H9 (cell line): ENCODE measurements around the gene DBNDD2. TPM values are rescaled to one million over a fixed set of nuclear protein-coding genes. Genes with fewer than 3 reads are reported as not detected.

Experiments used
- DNase-seq: peaks from one replicate; pipeline ENCODE4 v3.0.0-alpha.2; 2017
- H2AFZ ChIP-seq: one replicate; pipeline ENCODE4 v1.6.1; 2013; ENCODE audit warnings: mild to moderate bottlenecking, low read length, control low read depth, moderate library complexity
- H2AK5ac ChIP-seq: 2 replicates; pipeline ENCODE4 v1.6.1; 2013; ENCODE audit warnings: low read length, control low read depth, mixed read lengths; ENCODE audit not compliant: insufficient read length
- H2BK120ac ChIP-seq: one replicate; pipeline ENCODE4 v1.6.1; 2013; ENCODE audit warnings: low read depth, mild to moderate bottlenecking, low read length, control low read depth, inconsistent platforms; ENCODE audit not compliant: poor library complexity, severe bottlenecking
- H2BK12ac ChIP-seq: 2 replicates; pipeline ENCODE4 v1.6.1; 2013; ENCODE audit warnings: low read length, control low read depth, mixed read lengths, low read depth; ENCODE audit not compliant: insufficient read length
- H2BK15ac ChIP-seq: 2 replicates; pipeline ENCODE4 v1.6.1; 2013; ENCODE audit warnings: low read depth, low read length, control low read depth
- H2BK20ac ChIP-seq: one replicate; pipeline ENCODE4 v1.6.1; 2013; ENCODE audit warnings: low read depth, mild to moderate bottlenecking, low read length, control low read depth, inconsistent platforms; ENCODE audit not compliant: poor library complexity, severe bottlenecking
- H2BK5ac ChIP-seq: 2 replicates; pipeline ENCODE4 v1.6.1; 2013; ENCODE audit warnings: low read length, control low read depth, mixed read lengths; ENCODE audit not compliant: insufficient read length
- H3K14ac ChIP-seq: 2 replicates; pipeline ENCODE4 v1.6.1; 2013; ENCODE audit warnings: low read length, control low read depth; ENCODE audit not compliant: insufficient read depth
- H3K18ac ChIP-seq: 2 replicates; pipeline ENCODE4 v1.6.1; 2013; ENCODE audit warnings: low read depth, mild to moderate bottlenecking, mixed read lengths, low read length, control low read depth; ENCODE audit not compliant: insufficient read length
- H3K23ac ChIP-seq: 2 replicates; pipeline ENCODE4 v1.6.1; 2013; ENCODE audit warnings: low read length, control low read depth, mixed read lengths, low read depth; ENCODE audit not compliant: insufficient read length
- H3K23me2 ChIP-seq: 2 replicates; pipeline ENCODE4 v1.6.1; 2013; ENCODE audit warnings: low read depth, mild to moderate bottlenecking, mixed read lengths, low read length, control low read depth; ENCODE audit not compliant: insufficient read length, poor library complexity, severe bottlenecking
- H3K27ac ChIP-seq: 2 replicates; pipeline ENCODE4 v1.5.1; 2013; ENCODE audit warnings: low read length, control low read depth, mixed read lengths, low read depth; ENCODE audit not compliant: insufficient read length
- H3K27me3 ChIP-seq: 2 replicates; pipeline ENCODE4 v1.6.1; 2013; ENCODE audit warnings: low read length, control low read depth, inconsistent platforms; ENCODE audit not compliant: insufficient read depth
- H3K4ac ChIP-seq: 2 replicates; pipeline ENCODE4 v1.6.1; 2013; ENCODE audit warnings: low read depth, mild to moderate bottlenecking, control low read depth, inconsistent platforms, low read length, moderate library complexity
- H3K4me1 ChIP-seq: 2 replicates; pipeline ENCODE4 v1.6.1; 2013; ENCODE audit warnings: low read length, control low read depth, inconsistent platforms; ENCODE audit not compliant: insufficient read depth
- H3K4me2 ChIP-seq: 2 replicates; pipeline ENCODE4 v1.6.1; 2013; ENCODE audit warnings: low read length, control low read depth, mixed read lengths; ENCODE audit not compliant: insufficient read length, insufficient read depth
- H3K56ac ChIP-seq: 2 replicates; pipeline ENCODE4 v1.6.1; 2013; ENCODE audit warnings: low read depth, mild to moderate bottlenecking, mixed read lengths, low read length, control low read depth; ENCODE audit not compliant: insufficient read length
- H3K79me1 ChIP-seq: 2 replicates; pipeline ENCODE4 v1.6.1; 2013; ENCODE audit warnings: low read depth, mild to moderate bottlenecking, moderate library complexity, low read length, control low read depth, inconsistent platforms; ENCODE audit not compliant: insufficient read depth, poor library complexity, severe bottlenecking
- H3K79me2 ChIP-seq: 2 replicates; pipeline ENCODE4 v1.6.1; 2013; ENCODE audit warnings: low read length, control low read depth, inconsistent platforms; ENCODE audit not compliant: insufficient read depth
- H3K9ac ChIP-seq: 2 replicates; pipeline ENCODE4 v1.6.1; 2013; ENCODE audit warnings: low read length, control low read depth, mixed read lengths; ENCODE audit not compliant: insufficient read length; ENCODE audit errors: extremely low read depth
- H3K9me3 ChIP-seq: one replicate; pipeline ENCODE4 v1.6.1; 2013; ENCODE audit warnings: low read depth, low read length, inconsistent platforms; ENCODE audit not compliant: control insufficient read depth
- H3T11ph ChIP-seq: one replicate; pipeline ENCODE4 v1.6.1; 2013; ENCODE audit warnings: mild to moderate bottlenecking, low read length, control low read depth, inconsistent platforms
- H4K20me1 ChIP-seq: one replicate; pipeline ENCODE4 v1.6.1; 2013; ENCODE audit not compliant: control insufficient read depth, insufficient read length, insufficient read depth
- H4K5ac ChIP-seq: 2 replicates; pipeline ENCODE4 v1.6.1; 2013; ENCODE audit warnings: low read depth, mild to moderate bottlenecking, mixed read lengths, low read length, control low read depth; ENCODE audit not compliant: insufficient read length
- H4K8ac ChIP-seq: replicated peaks from 2 replicates; pipeline ENCODE4 v1.6.1; 2013; ENCODE audit warnings: low read length, control low read depth, mixed read lengths, low read depth; ENCODE audit not compliant: insufficient read length
- H4K91ac ChIP-seq: 2 replicates; pipeline ENCODE4 v1.6.1; 2013; ENCODE audit warnings: low read depth, mild to moderate bottlenecking, moderate library complexity, mixed read lengths, low read length, control low read depth; ENCODE audit not compliant: insufficient read length
- H3K27ac Mint-ChIP-seq, 3 experiments: 2 replicates in 2 of 3; 3 replicates in 1 of 3; pipeline ENCODE4 v1.8.0; 2020 to 2021; ENCODE audit warnings: mixed read lengths in 3 of 3, mild to moderate bottlenecking in 1 of 3, moderate library complexity in 1 of 3
- H3K27me3 Mint-ChIP-seq: 2 replicates; pipeline ENCODE4 v1.8.0; 2021; ENCODE audit warnings: low read depth, mild to moderate bottlenecking, moderate library complexity, mixed read lengths
- H3K36me3 Mint-ChIP-seq, 3 experiments: 2 replicates in 2 of 3; 3 replicates in 1 of 3; pipeline ENCODE4 v1.8.0; 2020 to 2021; ENCODE audit warnings: low read depth in 3 of 3, mixed read lengths in 3 of 3; ENCODE audit not compliant: insufficient read depth in 1 of 3
- H3K4me1 Mint-ChIP-seq, 2 experiments: 2 replicates each; pipeline ENCODE4 v1.8.0; 2020; ENCODE audit warnings: mixed read lengths in 2 of 2
- H3K4me3 Mint-ChIP-seq, 2 experiments: 2 replicates in 1 of 2; 3 replicates in 1 of 2; pipeline ENCODE4 v1.8.0; 2020 to 2021; ENCODE audit warnings: mild to moderate bottlenecking in 2 of 2, mixed read lengths in 2 of 2, moderate library complexity in 1 of 2
- H3K9me3 Mint-ChIP-seq, 2 experiments: 2 replicates in 1 of 2; 3 replicates in 1 of 2; pipeline ENCODE4 v1.8.0; 2020; ENCODE audit warnings: mild to moderate bottlenecking in 2 of 2, mixed read lengths in 2 of 2, moderate library complexity in 1 of 2
- CTCF ChIP-seq: fragments of 200-600 bp; sonication (generic); conservative IDR thresholded peaks from 3 replicates; pipeline ENCODE4 v1.8.0; 2021; ENCODE audit warnings: antibody characterized with exemption, mild to moderate bottlenecking
- WGBS: extraction: QIAGEN DNeasy Blood & Tissue Kit; methylation state at CpG from one replicate; pipeline ENCODE4 v1.1.7; 2013; ENCODE audit warnings: missing lambda C conversion rate, low lambda C conversion rate, mixed read lengths; ENCODE audit not compliant: insufficient read length; ENCODE audit errors: extremely low coverage; 5-methylcytosine and 5-hydroxymethylcytosine counted together
- total RNA-seq: library from RNA; stranded (reverse); gene quantifications from 2 replicates; pipeline ENCODE4 v1.2.1, GENCODE V29; 2021

DBNDD2 gene
- total RNA-seq, 1 experiment from 2014 or later: 39.1 TPM

DNA sequence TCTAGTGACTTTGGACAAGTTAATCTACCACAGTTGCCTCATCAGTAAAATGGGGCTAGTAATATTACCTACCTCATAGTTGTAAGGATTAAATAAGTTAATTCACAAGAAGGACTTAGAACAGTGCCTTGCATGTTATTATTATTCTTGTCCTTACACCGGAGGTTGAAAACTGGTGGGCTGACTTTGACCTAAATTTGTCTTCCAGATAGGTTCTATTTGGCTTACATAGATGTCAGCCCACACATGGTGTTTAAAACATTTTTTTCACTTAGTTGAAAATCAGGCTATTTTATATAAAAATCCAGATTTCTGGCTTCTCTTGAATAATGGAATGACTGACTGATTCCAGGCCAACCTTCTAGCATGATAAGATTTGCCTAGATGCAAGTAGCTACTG is 41.9 kb upstream of the DBNDD2 start:
- TF ChIP-seq CTCF: no peak
- no peak overlapping the region for H2AK5ac ChIP-seq
- no peaks in the 10 kb centered on the region for H3K27me3 ChIP-seq
- H2BK15ac ChIP-seq: no peak overlapping the region
- no peak overlapping the region for H3K23ac ChIP-seq
- no peaks in the 10 kb centered on the region for H3K27me3 Mint-ChIP-seq
- no peak overlapping the region for H2BK12ac ChIP-seq
- no peak for DNase-seq
- no peak overlapping the region for H2BK120ac ChIP-seq
- H3K14ac ChIP-seq: no peak overlapping the region
- H2BK20ac ChIP-seq: no peak overlapping the region
- no peak overlapping the region for H3T11ph ChIP-seq
- peaks cover 9 to 10% of the 10 kb centered on the region in 2 experiments for H3K4me1 Mint-ChIP-seq
- H3K4me3 Mint-ChIP-seq: no peak overlapping the region
- H2BK5ac ChIP-seq: no peak overlapping the region
- no peaks in the 10 kb centered on the region for H3K9me3 Mint-ChIP-seq
- H4K20me1 ChIP-seq: no peaks in the 10 kb centered on the region
- no peak overlapping the region for H3K56ac ChIP-seq
- no peak overlapping the region for H3K9ac ChIP-seq
- H2AFZ ChIP-seq: no peak overlapping the region
- no peak overlapping the region for H3K27ac Mint-ChIP-seq
- no peak overlapping the region for H3K27ac ChIP-seq
- no peak overlapping the region for H3K4me2 ChIP-seq
- peaks cover 6 to 35% (median 20%) of the 10 kb centered on the region in 3 experiments; a peak in 6 of 7 replicates for H3K36me3 Mint-ChIP-seq
- no CpG with 5 or more reads among the region's 1 CpG for WGBS
- H3K4ac ChIP-seq: no peak overlapping the region
- H3K18ac ChIP-seq: no peak overlapping the region
- H4K8ac ChIP-seq: no peak overlapping the region
- H3K79me1 ChIP-seq: peaks cover 2% of the 10 kb centered on the region
- H3K23me2 ChIP-seq: peaks cover 9% of the 10 kb centered on the region
- peaks cover 6% of the 10 kb centered on the region; the same call in 1 of the 2 replicates for H3K4me1 ChIP-seq
- no peaks in the 10 kb centered on the region for H3K9me3 ChIP-seq
- no peak overlapping the region for H4K5ac ChIP-seq
- no peak overlapping the region for H4K91ac ChIP-seq
- no peaks in the 10 kb centered on the region; the same call in 1 of the 2 replicates for H3K79me2 ChIP-seq
